Panc1 (cell line): ENCODE measurements around the gene TRAPPC1. TPM values are rescaled to one million over a fixed set of nuclear protein-coding genes. Genes with fewer than 3 reads are reported as not detected.
A peak's percentile ranks its signal among the peaks of the same experiment; 100 is the strongest.

Experiments used
- ATAC-seq: fragments of 200-7000 bp; cut with Tn5 transposase; 2 replicates; pipeline ENCODE4 v1.9.1; 2020; ENCODE audit warnings: mild to moderate bottlenecking, moderate library complexity
- BruUV-seq: library from RNA; stranded (reverse); fragments of 400-500 nt; replicated peaks from 2 replicates; lab custom pipeline; 2021; lab: Mats Ljungman, UMichigan
- CTCF ChIA-PET: fragments of 300-600 bp; sonication (Branson Sonifier 250); formaldehyde crosslinking; loops from one replicate; lab custom pipeline; 2022; ENCODE audit warnings: antibody characterized with exemption; lab: Charles Lee
- POLR2A ChIA-PET: fragments of 300-600 bp; sonication (Branson Sonifier 250); formaldehyde crosslinking; loops from one replicate; lab custom pipeline; 2022; ENCODE audit warnings: antibody characterized with exemption; lab: Charles Lee
- DNase-seq: peaks from one replicate; pipeline ENCODE4 v3.0.0-alpha.2; 2010; ENCODE audit warnings: low read depth, low spot score
- H3K27ac ChIP-seq: 2 replicates; pipeline ENCODE4 v1.5.1; 2011; ENCODE audit warnings: mild to moderate bottlenecking, low read length, inconsistent platforms
- H3K27me3 ChIP-seq: fragments of 200-500 bp; sonication (Bioruptor generic); 2 replicates; pipeline ENCODE4 v1.6.0; 2014; ENCODE audit warnings: low read length, inconsistent platforms; ENCODE audit not compliant: control insufficient read depth, insufficient read depth
- H3K36me3 ChIP-seq: fragments of 200-500 bp; sonication (Bioruptor generic); 2 replicates; pipeline ENCODE4 v1.5.1; 2014; ENCODE audit warnings: inconsistent platforms, mild to moderate bottlenecking, low read length, moderate library complexity; ENCODE audit not compliant: control insufficient read depth, insufficient read depth
- H3K4me1 ChIP-seq: 2 replicates; pipeline ENCODE4 v1.5.1; 2011; ENCODE audit warnings: inconsistent platforms, mild to moderate bottlenecking, low read length, moderate library complexity; ENCODE audit not compliant: control insufficient read depth, insufficient read depth
- H3K4me3 ChIP-seq, 2 experiments: 2 replicates each; pipeline ENCODE4 v1.5.1; 2011 to 2012; ENCODE audit warnings: low read depth in 2 of 2, low read length in 2 of 2, mild to moderate bottlenecking in 2 of 2, inconsistent platforms in 1 of 2, moderate library complexity in 1 of 2
- H3K9me3 ChIP-seq: fragments of 200-500 bp; sonication (Bioruptor generic); 2 replicates; pipeline ENCODE4 v1.5.1; 2014; ENCODE audit warnings: low read depth, mild to moderate bottlenecking, inconsistent platforms, low read length, moderate library complexity; ENCODE audit not compliant: control insufficient read depth, insufficient read depth
- CTCF ChIP-seq: fragments of 450-650 bp; IDR thresholded peaks from 2 replicates; pipeline ENCODE4 v1.5.1; 2017; ENCODE audit warnings: mild to moderate bottlenecking
- POLR2AphosphoS5 ChIP-seq: IDR thresholded peaks from 2 replicates; pipeline ENCODE4 v1.6.1; 2012; ENCODE audit warnings: mild to moderate bottlenecking, low read depth, low read length, moderate library complexity
- REST ChIP-seq, 2 experiments: IDR thresholded peaks; 2 replicates each; pipeline ENCODE4 v1.6.1; 2011 to 2012; ENCODE audit warnings: low read depth in 2 of 2, control low read depth in 1 of 2, low read length in 1 of 2, mild to moderate bottlenecking in 1 of 2, moderate library complexity in 1 of 2; ENCODE audit not compliant: insufficient read depth in 1 of 2
- SIN3A ChIP-seq: IDR thresholded peaks from 2 replicates; pipeline ENCODE4 v1.6.1; 2012; ENCODE audit warnings: low read depth, mild to moderate bottlenecking, low read length, moderate library complexity, borderline replicate concordance; ENCODE audit not compliant: insufficient read depth
- TCF7L2 ChIP-seq: IDR thresholded peaks from 2 replicates; pipeline ENCODE4 v1.6.1; 2011; ENCODE audit warnings: mild to moderate bottlenecking, low read depth, low read length, inconsistent platforms
- in situ Hi-C: cut with HindIII; loops from 2 replicates; pipeline ENCODE4 v1.10.0; 2016; ENCODE audit warnings: low sequenced_read_pairs, low pct_unique_long_range_greater_than_20kb
- intact Hi-C: fragments of 100-400 bp; cut with micrococcal nuclease; formaldehyde crosslinking; loops from one replicate; pipeline ENCODE4 v1.10.0; 2022; ENCODE audit not compliant: unreplicated experiment
- total RNA-seq: library from RNA; stranded (reverse); gene quantifications from one replicate; pipeline ENCODE4 v1.2.1, GENCODE V29; 2021; ENCODE audit not compliant: unreplicated experiment

TRAPPC1 gene
- total RNA-seq, 1 experiment from 2014 or later, result 154 TPM

GRCh38 chr17:7894226-7894625 is 37.5 kb downstream of the TRAPPC1 start:
- no peak for TF ChIP-seq TCF7L2
- no peak for TF ChIP-seq POLR2AphosphoS5
- TF ChIP-seq SIN3A, result no peak
- TF ChIP-seq REST (IDR thresholded peaks at IDR 0.05; ENCODE audit: insufficient read depth in 1 of 2, low read depth in 2 of 2, low read length in 1 of 2), result no peak
- TF ChIP-seq CTCF, result no peak
- no peaks in the 10 kb centered on the region for H3K9me3 ChIP-seq
- intact Hi-C loops (no loop called here), in situ Hi-C loops (no loop called here)
- DNase-seq, result no peak
- no peaks in the 10 kb centered on the region for H3K27me3 ChIP-seq
- BruUV-seq, result TSS peak; percentile 82
- peaks cover 13% of the 10 kb centered on the region for H3K36me3 ChIP-seq
- no peak overlapping the region for H3K4me3 ChIP-seq
- ChIA-PET CTCF (no interaction called here), POLR2A (no interaction called here)
- H3K27ac ChIP-seq, result no peak overlapping the region
- ATAC-seq, result no peak
- peaks cover 7% of the 10 kb centered on the region for H3K4me1 ChIP-seq

GRCh38 chr17:7893187-7893880 is 38.4 kb downstream of the TRAPPC1 start:
- no TSS peak for BruUV-seq
- peaks cover 16% of the 10 kb centered on the region for H3K4me1 ChIP-seq
- DNase-seq (no peak), ATAC-seq (no peak)
- ChIA-PET CTCF (no interaction called here), POLR2A (no interaction called here)
- no peak overlapping the region for H3K27ac ChIP-seq
- intact Hi-C loops, result no loop called here
- in situ Hi-C loops, result no loop called here
- H3K27me3 ChIP-seq, result no peaks in the 10 kb centered on the region
- no peak for TF ChIP-seq REST (IDR thresholded peaks at IDR 0.05; ENCODE audit: insufficient read depth in 1 of 2, low read depth in 2 of 2, low read length in 1 of 2)
- no peak for TF ChIP-seq CTCF
- no peak for TF ChIP-seq POLR2AphosphoS5
- TF ChIP-seq TCF7L2, result no peak
- no peak for TF ChIP-seq SIN3A
- no peak overlapping the region for H3K4me3 ChIP-seq
- peaks cover 13% of the 10 kb centered on the region for H3K36me3 ChIP-seq
- H3K9me3 ChIP-seq, result no peaks in the 10 kb centered on the region
